Liver (tissue), 10 donors: ENCODE data around the gene RASL10A. TPM values are rescaled to one million over a fixed set of nuclear protein-coding genes. Genes with fewer than 3 reads are reported as not detected.

Experiments used
- DNase-seq: peaks from one replicate; pipeline ENCODE4 v3.0.0-alpha.2; 2017; ENCODE audit warnings: low spot score
- H3K27ac ChIP-seq, 2 donors: one replicate each; pipeline ENCODE4 v1.7.0; 2013; ENCODE audit warnings: inconsistent platforms in 2 of 2, low read length in 2 of 2, control low read depth in 1 of 2, low read depth in 1 of 2, mild to moderate bottlenecking in 1 of 2
- H3K27me3 ChIP-seq, 4 donors: one replicate each; pipeline versions ENCODE4 v1.6.1 to v1.7.0; 2013; ENCODE audit warnings: low read length in 3 of 4, inconsistent platforms in 1 of 4, mild to moderate bottlenecking in 1 of 4, moderate library complexity in 1 of 4; ENCODE audit not compliant: control insufficient read depth in 4 of 4, insufficient read depth in 4 of 4
- H3K36me3 ChIP-seq, 4 donors: one replicate each; pipeline versions ENCODE4 v1.6.1 to v1.7.0; 2013; ENCODE audit warnings: low read length in 3 of 4, mild to moderate bottlenecking in 3 of 4, low read depth in 1 of 4, moderate library complexity in 1 of 4; ENCODE audit not compliant: control insufficient read depth in 4 of 4, insufficient read depth in 3 of 4
- H3K4me1 ChIP-seq, 4 donors: one replicate each; pipeline versions ENCODE4 v1.6.1 to v1.7.0; 2013; ENCODE audit warnings: low read length in 3 of 4, mild to moderate bottlenecking in 3 of 4, moderate library complexity in 1 of 4; ENCODE audit not compliant: control insufficient read depth in 4 of 4, insufficient read depth in 4 of 4
- H3K4me3 ChIP-seq, 3 donors: one replicate each; pipeline versions ENCODE4 v1.6.1 to v1.7.0; 2013; ENCODE audit warnings: low read length in 3 of 3, control low read depth in 1 of 3, low read depth in 1 of 3, mild to moderate bottlenecking in 1 of 3
- H3K9ac ChIP-seq, 2 donors: one replicate each; pipeline ENCODE4 v1.7.0; 2013; ENCODE audit warnings: low read length in 2 of 2, mild to moderate bottlenecking in 2 of 2, moderate library complexity in 2 of 2, control low read depth in 1 of 2, low read depth in 1 of 2
- H3K9me3 ChIP-seq, 4 donors: one replicate each; pipeline versions ENCODE4 v1.6.1 to v1.7.0; 2013; ENCODE audit warnings: low read length in 3 of 4; ENCODE audit not compliant: control insufficient read depth in 4 of 4
- RAD21 ChIP-seq, 2 donors: IDR thresholded peaks; 2 replicates each; pipeline ENCODE4 v1.6.1; 2016; ENCODE audit warnings: antibody characterized with exemption in 2 of 2, mild to moderate bottlenecking in 2 of 2
- WGBS: extraction: QIAGEN DNeasy Blood & Tissue Kit; methylation state at CpG from one replicate; pipeline ENCODE4 v1.1.7; 2013; 5-methylcytosine and 5-hydroxymethylcytosine counted together
- polyA plus RNA-seq, 2 donors: library from polyadenylated mRNA; stranded (reverse) in 1 of 2; unstranded in 1 of 2; fragments of 200-250 nt in 1 of 2; fragments of >200 nt in 1 of 2; fragmentation: Nextera tagmentation in 1 of 2; extraction: Ambion mirVana in 1 of 2; gene quantifications; one replicate each; pipeline versions ENCODE4 v1.2.1 to v1.2.3, GENCODE V29; 2013 to 2015
- small RNA-seq: library from RNA; depleted of rRNA; stranded (forward); fragments of <200 nt; gene quantifications from one replicate; pipeline ENCODE3, GENCODE V24; 2014
- total RNA-seq, 2 donors: library from RNA; depleted of rRNA; stranded (reverse); fragments of >200 nt; gene quantifications; one replicate each; pipeline ENCODE4 v1.2.3, GENCODE V29; 2014
- donor health status: healthy.
- donor health status: healthy.
- donor health status: healthy.
- donor health status: healthy.
- donor health status: healthy.

RASL10A gene
- total and polyA plus RNA-seq, 4 donors, result 0.10 to 0.79 (median 0.47) TPM

GRCh38 chr22:29263791-29264276 is 51.7 kb downstream of the RASL10A start:
- no peaks in the 10 kb centered on the region for H3K27me3 ChIP-seq
- WGBS, result 87% methylated on average over 14 of the region's 14 CpGs
- H3K4me3 ChIP-seq, result no peak overlapping the region
- DNase-seq, result no peak
- peaks cover 0 to 15% (median 3%) of the 10 kb centered on the region in 4 donors for H3K36me3 ChIP-seq
- peaks cover 3 to 15% (median 8%) of the 10 kb centered on the region in 4 donors for H3K4me1 ChIP-seq
- H3K9me3 ChIP-seq, result no peaks in the 10 kb centered on the region
- H3K27ac ChIP-seq, result no peak overlapping the region
- H3K9ac ChIP-seq, result no peak overlapping the region
- no peak for TF ChIP-seq RAD21 (IDR thresholded peaks at IDR 0.05)

Small RNA genes within 50 kb of the gene (small RNA-seq; reads per million reads assigned to genes)
- not detected for gene MIR3653

Other genes with a start within 250 kb of the RASL10A start
- gene KREMEN1, start 242.7 kb downstream of the RASL10A start, total RNA-seq, result 10 to 100 TPM in 1 of 2 donors, 1 to 10 TPM in 1; 5.4 to 22.6 TPM
- 1 to 10 TPM; 1.2 to 2.2 TPM for gene KREMEN1, start 242.7 kb downstream of the RASL10A start, polyA plus RNA-seq
- gene EMID1, start 109.8 kb downstream of the RASL10A start, total RNA-seq, result 1 to 10 TPM; 1.8 to 8.9 TPM
- gene EMID1, start 109.8 kb downstream of the RASL10A start, polyA plus RNA-seq, result 1 to 10 TPM in 1 of 2 donors, under 1 TPM in 1; 0.89 to 2.4 TPM
- gene RHBDD3, start 47.7 kb downstream of the RASL10A start, total RNA-seq, result 10 to 100 TPM; 14.3 to 22.1 TPM
- 10 to 100 TPM; 14.5 to 26.5 TPM for gene RHBDD3, start 47.7 kb downstream of the RASL10A start, polyA plus RNA-seq
- gene EWSR1, start 47.4 kb downstream of the RASL10A start, total RNA-seq, result 100 to 1,000 TPM in 1 of 2 donors, 10 to 100 TPM in 1; 81.0 to 134 TPM
- gene EWSR1, start 47.4 kb downstream of the RASL10A start, polyA plus RNA-seq, result 10 to 100 TPM; 64.8 to 75.7 TPM
- 10 to 100 TPM in 1 of 2 donors, 1 to 10 TPM in 1; 6.6 to 11.4 TPM for gene GAS2L1, start 9.0 kb downstream of the RASL10A start, total RNA-seq
- 10 to 100 TPM in 1 of 2 donors, 1 to 10 TPM in 1; 4.0 to 11.2 TPM for gene GAS2L1, start 9.0 kb downstream of the RASL10A start, polyA plus RNA-seq
- 10 to 100 TPM; 54.9 to 63.4 TPM for gene AP1B1, start 72.9 kb upstream of the RASL10A start, total RNA-seq
- gene AP1B1, start 72.9 kb upstream of the RASL10A start, polyA plus RNA-seq, result 10 to 100 TPM; 17.6 to 33.0 TPM
- gene RFPL1, start 122.9 kb upstream of the RASL10A start, total RNA-seq, result 1 to 10 TPM in 1 of 2 donors, not detected in 1; 1.0 TPM
- 1 to 10 TPM in 1 of 2 donors, not detected in 1; 1.0 TPM for gene RFPL1, start 122.9 kb upstream of the RASL10A start, polyA plus RNA-seq
- 1 to 10 TPM in 1 of 2 donors, under 1 TPM in 1; 0.17 to 1.6 TPM for gene NEFH, start 164.5 kb upstream of the RASL10A start, total RNA-seq
- gene NEFH, start 164.5 kb upstream of the RASL10A start, polyA plus RNA-seq, result under 1 TPM; 0.04 to 0.25 TPM
- gene THOC5, start 238.1 kb upstream of the RASL10A start, total RNA-seq, result 10 to 100 TPM; 19.5 to 25.1 TPM
- 1 to 10 TPM; 7.4 to 9.4 TPM for gene THOC5, start 238.1 kb upstream of the RASL10A start, polyA plus RNA-seq